IMR-90 (cell line): ENCODE measurements around the gene ARGFX. TPM values are rescaled to one million over a fixed set of nuclear protein-coding genes. Genes with fewer than 3 reads are reported as not detected.

Experiments used
- ATAC-seq: fragments of 200-7000 bp; cut with Tn5 transposase; 2 replicates; pipeline ENCODE4 v1.9.1; 2020; ENCODE audit warnings: low read depth, mild to moderate bottlenecking, moderate library complexity
- BruUV-seq: library from RNA; stranded (reverse); fragments of 400-500 nt; replicated peaks from 2 replicates; lab custom pipeline; 2021; lab: Mats Ljungman, UMichigan
- CTCF ChIA-PET: fragments of 300-600 bp; formaldehyde crosslinking; extraction: SDS; loops from one replicate; lab custom pipeline; 2021; ENCODE audit warnings: antibody characterized with exemption; lab: Yijun Ruan, JAX
- POLR2A ChIA-PET: fragments of 300-600 bp; sonication (Branson Sonifier 250); formaldehyde crosslinking; loops from one replicate; lab custom pipeline; 2022; ENCODE audit warnings: antibody characterized with exemption; ENCODE audit not compliant: unreplicated experiment; lab: Charles Lee
- DNase-seq: peaks from one replicate; pipeline ENCODE4 v3.0.0; 2013
- H2AFZ ChIP-seq: replicated peaks from 2 replicates; pipeline ENCODE3; 2013; ENCODE audit warnings: low read length, mild to moderate bottlenecking; ENCODE audit not compliant: poor library complexity
- H2AK5ac ChIP-seq: 2 replicates; pipeline ENCODE4 v1.6.1; 2013; ENCODE audit warnings: low read depth, low read length, inconsistent platforms
- H2AK9ac ChIP-seq: replicated peaks from 2 replicates; pipeline ENCODE3; 2013; ENCODE audit warnings: mild to moderate bottlenecking, low read depth, low read length, moderate library complexity; ENCODE audit not compliant: poor library complexity
- H2BK120ac ChIP-seq: 2 replicates; pipeline ENCODE4 v1.6.1; 2013; ENCODE audit warnings: low read depth, low read length, inconsistent platforms
- H2BK15ac ChIP-seq: 3 replicates; pipeline ENCODE4 v1.6.1; 2013; ENCODE audit warnings: low read depth, low read length, inconsistent platforms
- H2BK20ac ChIP-seq: 2 replicates; pipeline ENCODE4 v1.6.1; 2013; ENCODE audit warnings: low read depth, mild to moderate bottlenecking, inconsistent platforms, low read length, moderate library complexity
- H2BK5ac ChIP-seq: 2 replicates; pipeline ENCODE4 v1.6.1; 2013; ENCODE audit warnings: mild to moderate bottlenecking, low read depth, low read length, inconsistent platforms; ENCODE audit not compliant: poor library complexity, severe bottlenecking
- H3K14ac ChIP-seq: replicated peaks from 2 replicates; pipeline ENCODE4 v1.6.1; 2013; ENCODE audit warnings: low read depth, low read length, inconsistent platforms
- H3K18ac ChIP-seq: 2 replicates; pipeline ENCODE4 v1.6.1; 2013; ENCODE audit warnings: low read depth, low read length, control low read depth
- H3K23ac ChIP-seq: 2 replicates; pipeline ENCODE4 v1.6.1; 2013; ENCODE audit warnings: low read depth, low read length, inconsistent platforms
- H3K27ac ChIP-seq: 2 replicates; pipeline ENCODE4 v1.5.1; 2013; ENCODE audit warnings: mild to moderate bottlenecking, control low read depth, low read length; ENCODE audit not compliant: insufficient read depth
- H3K27me3 ChIP-seq: 2 replicates; pipeline ENCODE4 v1.6.1; 2013; ENCODE audit warnings: low read length; ENCODE audit not compliant: control insufficient read depth, insufficient read depth
- H3K36me3 ChIP-seq: 2 replicates; pipeline ENCODE4 v1.6.1; 2013; ENCODE audit warnings: low read length, mixed read lengths; ENCODE audit not compliant: control insufficient read depth, insufficient read depth
- H3K4ac ChIP-seq: 2 replicates; pipeline ENCODE4 v1.6.1; 2013; ENCODE audit warnings: low read depth, low read length, inconsistent platforms
- H3K4me1 ChIP-seq: 2 replicates; pipeline ENCODE4 v1.6.1; 2013; ENCODE audit warnings: low read length, mixed read lengths; ENCODE audit not compliant: control insufficient read depth, insufficient read depth
- H3K4me2 ChIP-seq: 2 replicates; pipeline ENCODE4 v1.6.1; 2013; ENCODE audit warnings: low read depth, mild to moderate bottlenecking, control low read depth, low read length, moderate library complexity
- H3K4me3 ChIP-seq: 2 replicates; pipeline ENCODE4 v1.5.1; 2013; ENCODE audit warnings: low read depth, mild to moderate bottlenecking, control low read depth, low read length, moderate library complexity; ENCODE audit not compliant: insufficient read depth
- H3K56ac ChIP-seq: 2 replicates; pipeline ENCODE4 v1.6.1; 2013; ENCODE audit warnings: low read length, inconsistent platforms; ENCODE audit not compliant: insufficient read depth; ENCODE audit errors: extremely low read depth
- H3K79me1 ChIP-seq, 2 experiments: 2 replicates each; pipeline ENCODE4 v1.6.1; 2013; ENCODE audit warnings: low read length in 2 of 2, inconsistent platforms in 1 of 2, low read depth in 1 of 2
- H3K9ac ChIP-seq: 2 replicates; pipeline ENCODE4 v1.6.1; 2013; ENCODE audit warnings: low read depth, low read length, control low read depth
- H3K9me1 ChIP-seq: 2 replicates; pipeline ENCODE4 v1.6.1; 2013; ENCODE audit warnings: low read length, inconsistent platforms; ENCODE audit not compliant: insufficient read depth
- H3K9me3 ChIP-seq: 2 replicates; pipeline ENCODE4 v1.6.1; 2013; ENCODE audit warnings: low read length; ENCODE audit not compliant: control insufficient read depth, insufficient read depth
- H4K20me1 ChIP-seq: 2 replicates; pipeline ENCODE4 v1.6.1; 2013; ENCODE audit warnings: low read length, inconsistent platforms; ENCODE audit not compliant: insufficient read depth
- H4K5ac ChIP-seq: 2 replicates; pipeline ENCODE4 v1.6.1; 2013; ENCODE audit warnings: mild to moderate bottlenecking, low read depth, low read length, control low read depth
- H4K8ac ChIP-seq, 2 experiments: 2 replicates each; pipeline ENCODE4 v1.6.1; 2013; ENCODE audit warnings: low read depth in 2 of 2, low read length in 2 of 2, control low read depth in 1 of 2, inconsistent platforms in 1 of 2
- H4K91ac ChIP-seq: 2 replicates; pipeline ENCODE4 v1.6.1; 2013; ENCODE audit warnings: low read depth, low read length, inconsistent platforms; ENCODE audit not compliant: insufficient read depth
- CEBPB ChIP-seq: IDR thresholded peaks from 2 replicates; pipeline ENCODE4 v1.6.1; 2012; ENCODE audit warnings: low read depth, low read length, improper control_type of control experiment
- NFE2L2 ChIP-seq: fragments of 150-350 bp; IDR thresholded peaks from 2 replicates; pipeline ENCODE4 v1.6.1; 2016; ENCODE audit warnings: low read depth, mild to moderate bottlenecking, low read length
- RAD21 ChIP-seq: IDR thresholded peaks from 2 replicates; pipeline ENCODE4 v1.6.1; 2012; ENCODE audit warnings: low read length, improper control_type of control experiment
- USF2 ChIP-seq: fragments of 150-350 bp; IDR thresholded peaks from 2 replicates; pipeline ENCODE4 v1.6.1; 2017; ENCODE audit warnings: mild to moderate bottlenecking, antibody characterized with exemption, low read length, low read depth
- WGBS, 2 experiments: methylation state at CpG; one replicate each; pipeline versions ENCODE4 v1.1.5 to v1.1.7; 2013; ENCODE audit warnings: missing lambda C conversion rate in 2 of 2; ENCODE audit not compliant: insufficient read length in 1 of 2; ENCODE audit errors: extremely low coverage in 2 of 2; 5-methylcytosine and 5-hydroxymethylcytosine counted together
- dilution Hi-C: fragments of 300-500 bp; cut with HindIII; formaldehyde crosslinking; loops from one replicate; pipeline ENCODE4 v1.14.3; 2018; ENCODE audit warnings: low sequenced_read_pairs; ENCODE audit not compliant: unreplicated experiment
- in situ Hi-C: fragments of 300-500 bp; cut with MboI; formaldehyde crosslinking; loops from 3 replicates; pipeline ENCODE4 v1.14.3; 2019; ENCODE audit warnings: low sequenced_read_pairs, inconsistent platforms, mixed read lengths
- intact Hi-C: fragments of 100-400 bp; cut with micrococcal nuclease; formaldehyde crosslinking; loops from 2 replicates; pipeline ENCODE4 v1.10.0; 2022
- polyA plus RNA-seq, 3 experiments: library from polyadenylated mRNA; depleted of rRNA; stranded (reverse); fragments of >200 nt; gene quantifications; 2 replicates each; pipeline ENCODE4 v1.2.3, GENCODE V29; 2012; ENCODE audit warnings: low replicate concordance in 1 of 3
- total RNA-seq: library from RNA; depleted of rRNA; stranded (reverse); fragments of >200 nt; gene quantifications from 2 replicates; pipeline ENCODE4 v1.2.3, GENCODE V29; 2012

ARGFX gene
- total and polyA plus RNA-seq, 2 of the 4 experiments (the other 2 are of a cell fraction) = not detected

- Histone ChIP-seq H4K20me1 (no peaks in the 10 kb centered on the region), H3K27ac (no peak overlapping the region), H4K5ac (no peak overlapping the region), H3K14ac (no peak overlapping the region), H3K4me3 (no peak overlapping the region), H4K8ac (no peak overlapping the region), H2BK20ac (no peak overlapping the region), H2AFZ (no peak overlapping the region), H3K36me3 (no peaks in the 10 kb centered on the region), H3K4ac (no peak overlapping the region), H3K56ac (no peak overlapping the region), H3K23ac (no peak overlapping the region), H2AK5ac (no peak overlapping the region), H3K9ac (no peak overlapping the region), H2BK15ac (no peak overlapping the region), H3K4me1 (no peaks in the 10 kb centered on the region), H3K9me1 (no peaks in the 10 kb centered on the region), H3K27me3 (no peaks in the 10 kb centered on the region), H4K91ac (no peak overlapping the region), H3K79me1 (no peaks in the 10 kb centered on the region), H2AK9ac (no peak overlapping the region), H3K18ac (no peak overlapping the region), H3K9me3 (no peaks in the 10 kb centered on the region), H2BK120ac (no peak overlapping the region), H3K4me2 (no peak overlapping the region), H2BK5ac (no peak overlapping the region)
- TF ChIP-seq RAD21 (no peak), USF2 (no peak), CEBPB (no peak), NFE2L2 (no peak)
- no TSS peak for BruUV-seq
- no peak for DNase-seq
- dilution Hi-C loops (no loop called here), intact Hi-C loops (no loop called here), in situ Hi-C loops (no loop called here)
- no peak for ATAC-seq
- ChIA-PET CTCF (interaction anchor here (0.6 kb wide), 1 partner anchor 73 kb away, joined by 3 read pairs; no protein-coding TSS in a partner anchor), POLR2A (no interaction called here)
- WGBS, 2 experiments = no CpG with 5 or more reads among the region's 4 CpGs
Observed at GRCh38 chr3:121601212-121601812, 33.6 kb downstream of the ARGFX start.
